Heart right ventricle (tissue), 16 donors: ENCODE measurements around the gene TSPYL2. TPM values are rescaled to one million over a fixed set of nuclear protein-coding genes. Genes with fewer than 3 reads are reported as not detected.

Experiments
- ATAC-seq, 8 donors: fragments of 200-7000 bp; cut with Tn5 transposase; one replicate each; pipeline ENCODE4 v1.9.1; 2020; ENCODE audit warnings: mild to moderate bottlenecking in 8 of 8, moderate library complexity in 8 of 8, moderate number of reproducible peaks in 1 of 8
- DNase-seq, 2 donors: peaks; one replicate each; pipeline ENCODE4 v3.0.0-alpha.2; 2020
- H3K27ac ChIP-seq, 10 donors: fragments of 200-600 bp; sonication (generic) in 2 of 10; one replicate each; pipeline versions ENCODE4 v1.5.0 to v1.8.0; 2020 to 2022; ENCODE audit warnings: mild to moderate bottlenecking in 3 of 10
- H3K27me3 ChIP-seq, 7 donors: fragments of 200-600 bp; one replicate each; pipeline ENCODE4 v1.8.0; 2021 to 2022; ENCODE audit warnings: mild to moderate bottlenecking in 2 of 7
- H3K36me3 ChIP-seq, 9 donors: fragments of 200-600 bp; sonication (generic) in 1 of 9; one replicate each; pipeline versions ENCODE4 v1.5.0 to v1.8.0; 2020 to 2022; ENCODE audit warnings: mild to moderate bottlenecking in 2 of 9
- H3K4me1 ChIP-seq, 9 donors: fragments of 200-600 bp; sonication (generic) in 1 of 9; one replicate each; pipeline versions ENCODE4 v1.5.0 to v1.8.0; 2020 to 2022; ENCODE audit warnings: mild to moderate bottlenecking in 4 of 9
- H3K4me3 ChIP-seq, 10 donors: fragments of 200-600 bp; sonication (generic) in 2 of 10; one replicate each; pipeline versions ENCODE4 v1.5.0 to v1.8.0; 2020 to 2022; ENCODE audit warnings: mild to moderate bottlenecking in 7 of 10, moderate library complexity in 2 of 10
- H3K9me3 ChIP-seq, 11 donors: fragments of 200-600 bp in 10 of 11; sonication (generic) in 2 of 11; one replicate each; pipeline versions ENCODE4 v1.5.0 to v1.8.0; 2013 to 2022; ENCODE audit warnings: mild to moderate bottlenecking in 2 of 11, control low read depth in 1 of 11, moderate library complexity in 1 of 11
- CTCF ChIP-seq, 9 donors: fragments of 200-600 bp; sonication (generic) in 2 of 9; IDR thresholded peaks; one replicate each; pipeline versions ENCODE4 v1.5.0 to v1.8.0; 2021 to 2022; ENCODE audit warnings: antibody characterized with exemption in 9 of 9, mild to moderate bottlenecking in 5 of 9, moderate library complexity in 1 of 9
- WGBS, 2 donors: extraction: QIAGEN DNeasy Blood & Tissue Kit; methylation state at CpG; one replicate each; pipeline ENCODE4 v1.1.7; 2013; ENCODE audit warnings: inconsistent platforms in 1 of 2; 5-methylcytosine and 5-hydroxymethylcytosine counted together
- intact Hi-C, 10 donors: fragments of 100-400 bp; cut with DNase I; formaldehyde crosslinking; loops; one replicate each; pipeline versions ENCODE4 v1.11.1 to v1.14.2; 2022
- polyA plus RNA-seq, 2 donors: library from polyadenylated mRNA; stranded (reverse); fragments of 200-250 nt; gene quantifications; one replicate each; pipeline ENCODE4 v1.2.3, GENCODE V29; 2013
- total RNA-seq, 10 donors: library from RNA; stranded (reverse); fragmentation: NEBNext Ultra II Directional in 3 of 10; extraction: Animal tissue kit (Norgen Biotek cat#: 25700) in 3 of 10; gene quantifications; one replicate each; pipeline versions ENCODE4 v1.2.1 to v1.2.4, GENCODE V29; 2021 to 2023
- donor health status: Arrhythmogenic right ventricular cardiomyopathy.
- donor health status: ischemic (EF 13 %, LVEDD 7.1; RV severe dilation, severe dysfunction).
- donor health status: healthy with polysubstance abuse.
- donor health status: DM: no; HTN: yes; CAD: no.
- donor health status: DM: no; HTN: no; CAD: no.
- donor health status: ischemic (EF 25% LVEDD 6.9; RV normal size, moderate dysfunction).
- donor health status: ischemic (EF 25% LVEDD 5.7; RV mildly dilated, moderate dysfunction).
- donor health status: healthy.
- donor health status: DM: yes; HTN: yes; CAD: no.
- donor health status: Ischemic cardiomyopathy.
- donor health status: ischemic (EF 35%, LVEDD 5.7; RV mildly dilated, moderate dysfunction).
- donor health status: nonischemic (EF 11% LVEDD 7.7; RV severe dilation, severe dysfunction).
- donor health status: DM: yes; HTN: yes; CAD: no.
- donor health status: PGD.
- donor health status: ischemic (EF 29% LVEDD 5.4; RV normal size, mild dysfunction).
- donor health status: nonischemic (EF 23%, LVEDD 6.1; RV moderate dilation, normal function).

Gene TSPYL2
- total and polyA plus RNA-seq, 12 donors: 17.2 to 136 (median 26.4) TPM

GRCh38 chrX:53076671-53077070, 5.5 kb upstream of the TSPYL2 start:
- H3K4me1 ChIP-seq: peaks cover 0 to 9% (median 0%) of the 10 kb centered on the region in 9 donors
- intact Hi-C loops: no loop called here
- DNase-seq (no peak), ATAC-seq (no peak)
- no peaks in the 10 kb centered on the region for H3K36me3 ChIP-seq
- peaks cover 0 to 10% (median 0%) of the 10 kb centered on the region in 7 donors for H3K27me3 ChIP-seq
- H3K4me3 ChIP-seq: no peak overlapping the region
- no peak for TF ChIP-seq CTCF (IDR thresholded peaks at IDR 0.05)
- WGBS, 2 donors: 96 to 98% methylated on average over 18 to 21 of the region's 21 CpGs
- no peaks in the 10 kb centered on the region for H3K9me3 ChIP-seq
- H3K27ac ChIP-seq: no peak overlapping the region

GRCh38 chrX:53077207-53078197, 4.7 kb upstream of the TSPYL2 start:
- ATAC-seq (no peak), DNase-seq (no peak)
- peaks cover 0 to under 1% (median 0%) of the 10 kb centered on the region in 9 donors for H3K4me1 ChIP-seq
- H3K27me3 ChIP-seq: peaks cover 0 to 4% (median 0%) of the 10 kb centered on the region in 7 donors
- H3K4me3 ChIP-seq: no peak overlapping the region
- 94% methylated on average over 27 of the region's 27 CpGs for WGBS, 2 donors
- H3K36me3 ChIP-seq: no peaks in the 10 kb centered on the region
- intact Hi-C loops: no loop called here
- H3K27ac ChIP-seq: no peak overlapping the region
- no peaks in the 10 kb centered on the region for H3K9me3 ChIP-seq
- no peak for TF ChIP-seq CTCF (IDR thresholded peaks at IDR 0.05)

- intact Hi-C loops: no loop called here
- Histone ChIP-seq H3K36me3 (peaks cover 0 to under 1% (median 0%) of the 10 kb centered on the region in 9 donors), H3K27ac (no peak overlapping the region), H3K4me3 (no peak overlapping the region), H3K9me3 (no peaks in the 10 kb centered on the region), H3K27me3 (no peaks in the 10 kb centered on the region), H3K4me1 (peaks cover 0 to 10% (median 0%) of the 10 kb centered on the region in 9 donors)
- ATAC-seq: no peak
- DNase-seq: no peak
- no peak for TF ChIP-seq CTCF (IDR thresholded peaks at IDR 0.05)
- 83 to 89% methylated on average over 1 of the region's 1 CpG for WGBS, 2 donors
Observed at GRCh38 chrX:53078943-53079342, 3.2 kb upstream of the TSPYL2 start.

GRCh38 chrX:53080628-53081580, 1.3 kb upstream of the TSPYL2 start:
- peaks cover 0 to 18% (median 0%) of the 10 kb centered on the region in 9 donors for H3K36me3 ChIP-seq
- DNase-seq (no peak), ATAC-seq (no peak)
- intact Hi-C loops: no loop called here
- no peak for TF ChIP-seq CTCF (IDR thresholded peaks at IDR 0.05)
- WGBS, 2 donors: 19 to 22% methylated on average over 15 to 16 of the region's 17 CpGs
- no peaks in the 10 kb centered on the region for H3K9me3 ChIP-seq
- peak overlapping the region in 9 of 10 donors; percentile 21 to 91 (median 75) for H3K4me3 ChIP-seq
- H3K4me1 ChIP-seq: peaks cover 0 to 17% (median 0%) of the 10 kb centered on the region in 9 donors
- peak overlapping the region; percentile 35 to 95 (median 87) for H3K27ac ChIP-seq
- no peaks in the 10 kb centered on the region for H3K27me3 ChIP-seq
